Activated CD4-positive, alpha-beta T cell treated with anti-CD3 and anti-CD28 coated beads, Interleukin-2, amount 10 ng/mL, durations not matched to agents 24 days and 14 days (primary cell): ENCODE data around the gene GNG4. TPM values are rescaled to one million over a fixed set of nuclear protein-coding genes. Genes with fewer than 3 reads are reported as not detected.
A peak's percentile ranks its signal among the peaks of the same experiment; 100 is the strongest.
"Not testable (repeated sequence)": the region's sequence is repeated elsewhere in the genome, so short reads cannot be mapped to it uniquely, and the experiment has no call there.

Source experiments
- DNase-seq: peaks from one replicate; pipeline ENCODE4 v3.0.0; 2022
- H3K27ac Mint-ChIP-seq: one replicate; pipeline ENCODE4 v1.8.0; 2022; ENCODE audit warnings: mild to moderate bottlenecking, mixed read lengths
- H3K27me3 Mint-ChIP-seq: one replicate; pipeline ENCODE4 v1.8.0; 2022; ENCODE audit warnings: mixed read lengths
- H3K36me3 Mint-ChIP-seq: one replicate; pipeline ENCODE4 v1.8.0; 2022; ENCODE audit warnings: low read depth, mild to moderate bottlenecking, mixed read lengths
- H3K4me1 Mint-ChIP-seq: one replicate; pipeline ENCODE4 v1.8.0; 2021; ENCODE audit warnings: mixed read lengths
- H3K4me3 Mint-ChIP-seq: one replicate; pipeline ENCODE4 v1.8.0; 2022; ENCODE audit warnings: mild to moderate bottlenecking, moderate library complexity, mixed read lengths
- H3K9me3 Mint-ChIP-seq: one replicate; pipeline ENCODE4 v1.8.0; 2021; ENCODE audit warnings: mixed read lengths
- intact Hi-C: fragments of 100-400 bp; cut with micrococcal nuclease; formaldehyde crosslinking; loops from one replicate; pipeline ENCODE4 v1.15.1; 2023
- total RNA-seq: library from RNA; stranded (reverse); gene quantifications from 2 replicates; pipeline ENCODE4 v1.2.3, GENCODE V29; 2022

The GNG4 gene
- total RNA-seq, 1 donor from 2014 or later, result 77.2 TPM

- Mint-ChIP-seq H3K4me1 (no peaks in the 10 kb centered on the region), H3K27me3 (peaks cover 6% of the 10 kb centered on the region), H3K27ac (no peak overlapping the region), H3K4me3 (no peak overlapping the region), H3K36me3 (no peaks in the 10 kb centered on the region), H3K9me3 (no peaks in the 10 kb centered on the region)
- intact Hi-C loops, result no loop called here
- peak; percentile 68 for DNase-seq
Measured at GRCh38 chr1:235601104-235601503, 48.5 kb downstream of the GNG4 start.

GRCh38 chr1:235599536-235599935, 50.0 kb downstream of the GNG4 start:
- no peaks in the 10 kb centered on the region for H3K9me3 Mint-ChIP-seq
- no peak overlapping the region for H3K27ac Mint-ChIP-seq
- intact Hi-C loops, result no loop called here
- DNase-seq, result no peak
- no peak overlapping the region for H3K4me3 Mint-ChIP-seq
- peaks cover 6% of the 10 kb centered on the region for H3K27me3 Mint-ChIP-seq
- no peaks in the 10 kb centered on the region for H3K36me3 Mint-ChIP-seq
- H3K4me1 Mint-ChIP-seq, result no peaks in the 10 kb centered on the region

- Mint-ChIP-seq H3K4me3 (no peak overlapping the region), H3K27ac (no peak overlapping the region), H3K27me3 (peaks cover 11% of the 10 kb centered on the region), H3K9me3 (peaks cover 5% of the 10 kb centered on the region), H3K36me3 (peaks cover 10% of the 10 kb centered on the region), H3K4me1 (peaks cover 8% of the 10 kb centered on the region)
- intact Hi-C loops, result no loop called here
- no peak for DNase-seq
Measured at GRCh38 chr1:235597867-235598553, 51.6 kb downstream of the GNG4 start.

GRCh38 chr1:235595079-235595478, 54.5 kb downstream of the GNG4 start:
- Mint-ChIP-seq H3K27ac (no peak overlapping the region), H3K4me3 (no peak overlapping the region), H3K27me3 (peaks cover 11% of the 10 kb centered on the region), H3K36me3 (peaks cover 26% of the 10 kb centered on the region), H3K9me3 (peaks cover 5% of the 10 kb centered on the region), H3K4me1 (peaks cover 8% of the 10 kb centered on the region)
- intact Hi-C loops, result no loop called here
- DNase-seq, result no peak

- DNase-seq, H3K27ac Mint-ChIP-seq, intact Hi-C loops, H3K4me1 Mint-ChIP-seq, H3K9me3 Mint-ChIP-seq: not testable (repeated sequence)
- peak overlapping the region; percentile 29 for H3K4me3 Mint-ChIP-seq
- peaks cover 30% of the 10 kb centered on the region for H3K36me3 Mint-ChIP-seq
- H3K27me3 Mint-ChIP-seq, result peaks cover 11% of the 10 kb centered on the region
Measured at GRCh38 chr1:235594281-235594895, 55.2 kb downstream of the GNG4 start.

GRCh38 chr1:235588916-235589515, 60.6 kb downstream of the GNG4 start:
- Mint-ChIP-seq H3K36me3 (peaks cover 55% of the 10 kb centered on the region), H3K4me3 (no peak overlapping the region), H3K27me3 (peaks cover 21% of the 10 kb centered on the region), H3K27ac (peak overlapping the region; percentile 59), H3K4me1 (peaks cover 9% of the 10 kb centered on the region), H3K9me3 (peaks cover 25% of the 10 kb centered on the region)
- intact Hi-C loops, result no loop called here
- no peak for DNase-seq

- Mint-ChIP-seq H3K27ac (no peak overlapping the region), H3K27me3 (peaks cover 24% of the 10 kb centered on the region), H3K36me3 (peaks cover 50% of the 10 kb centered on the region), H3K4me3 (no peak overlapping the region), H3K4me1 (peaks cover 2% of the 10 kb centered on the region), H3K9me3 (peaks cover 21% of the 10 kb centered on the region)
- DNase-seq, result no peak
- intact Hi-C loops, result no loop called here
Measured at GRCh38 chr1:235588156-235588555, 61.4 kb downstream of the GNG4 start.

- H3K27ac Mint-ChIP-seq, result peak overlapping the region; percentile 72
- no peak overlapping the region for H3K4me3 Mint-ChIP-seq
- H3K27me3 Mint-ChIP-seq, result peaks cover 27% of the 10 kb centered on the region
- intact Hi-C loops, result no loop called here
- peaks cover 2% of the 10 kb centered on the region for H3K4me1 Mint-ChIP-seq
- peaks cover 55% of the 10 kb centered on the region for H3K36me3 Mint-ChIP-seq
- no peak for DNase-seq
- H3K9me3 Mint-ChIP-seq, result peaks cover 21% of the 10 kb centered on the region
Measured at GRCh38 chr1:235586992-235587391, 62.6 kb downstream of the GNG4 start.

- intact Hi-C loops, result no loop called here
- H3K27me3 Mint-ChIP-seq, result peaks cover 27% of the 10 kb centered on the region
- no peak overlapping the region for H3K4me3 Mint-ChIP-seq
- H3K27ac Mint-ChIP-seq, result no peak overlapping the region
- H3K36me3 Mint-ChIP-seq, result peaks cover 55% of the 10 kb centered on the region
- H3K4me1 Mint-ChIP-seq, result peaks cover 2% of the 10 kb centered on the region
- peaks cover 21% of the 10 kb centered on the region for H3K9me3 Mint-ChIP-seq
- no peak for DNase-seq
Measured at GRCh38 chr1:235586413-235586812, 63.2 kb downstream of the GNG4 start.

- Mint-ChIP-seq H3K27ac (no peak overlapping the region), H3K27me3 (peaks cover 27% of the 10 kb centered on the region), H3K4me1 (peaks cover 2% of the 10 kb centered on the region), H3K9me3 (peaks cover 21% of the 10 kb centered on the region), H3K4me3 (no peak overlapping the region), H3K36me3 (peaks cover 50% of the 10 kb centered on the region)
- intact Hi-C loops, result no loop called here
- no peak for DNase-seq
Measured at GRCh38 chr1:235584973-235585372, 64.6 kb downstream of the GNG4 start.

- peaks cover 1% of the 10 kb centered on the region for H3K4me1 Mint-ChIP-seq
- DNase-seq, result no peak
- peaks cover 27% of the 10 kb centered on the region for H3K27me3 Mint-ChIP-seq
- H3K4me3 Mint-ChIP-seq, result no peak overlapping the region
- intact Hi-C loops, result no loop called here
- H3K27ac Mint-ChIP-seq, result no peak overlapping the region
- H3K36me3 Mint-ChIP-seq, result peaks cover 40% of the 10 kb centered on the region
- H3K9me3 Mint-ChIP-seq, result peaks cover 14% of the 10 kb centered on the region
Measured at GRCh38 chr1:235583511-235584001, 66.0 kb downstream of the GNG4 start.

GRCh38 chr1:235582130-235582529, 67.5 kb downstream of the GNG4 start:
- intact Hi-C loops, result no loop called here
- H3K27me3 Mint-ChIP-seq, result peaks cover 30% of the 10 kb centered on the region
- no peak for DNase-seq

GRCh38 chr1:235579891-235580290, 69.7 kb downstream of the GNG4 start:
- H3K27ac Mint-ChIP-seq, result no peak overlapping the region
- no peaks in the 10 kb centered on the region for H3K9me3 Mint-ChIP-seq
- intact Hi-C loops, result no loop called here

More at GRCh38 chr1:235582130-235582529, 67.5 kb downstream of the GNG4 start:
- Mint-ChIP-seq H3K27ac (no peak overlapping the region), H3K9me3 (peaks cover 10% of the 10 kb centered on the region), H3K36me3 (peaks cover 42% of the 10 kb centered on the region), H3K4me3 (no peak overlapping the region), H3K4me1 (no peaks in the 10 kb centered on the region)

GRCh38 chr1:235575597-235575996, 74.0 kb downstream of the GNG4 start:
- H3K9me3 Mint-ChIP-seq, result no peaks in the 10 kb centered on the region
- no peak overlapping the region for H3K27ac Mint-ChIP-seq
- H3K36me3 Mint-ChIP-seq, result peaks cover 10% of the 10 kb centered on the region
- H3K4me1 Mint-ChIP-seq, result no peaks in the 10 kb centered on the region
- intact Hi-C loops, result no loop called here
- no peak overlapping the region for H3K4me3 Mint-ChIP-seq
- peaks cover 2% of the 10 kb centered on the region for H3K27me3 Mint-ChIP-seq
- no peak for DNase-seq

More at GRCh38 chr1:235579891-235580290, 69.7 kb downstream of the GNG4 start:
- H3K4me1 Mint-ChIP-seq, result no peaks in the 10 kb centered on the region
- H3K4me3 Mint-ChIP-seq, result no peak overlapping the region
- H3K36me3 Mint-ChIP-seq, result peaks cover 28% of the 10 kb centered on the region
- DNase-seq, result no peak
- H3K27me3 Mint-ChIP-seq, result peaks cover 18% of the 10 kb centered on the region
